Eye (tissue), 1 donor: ENCODE results near the gene VCX3B.
A peak's percentile ranks its signal among the peaks of the same experiment; 100 is the strongest.
"Not testable (repeated sequence)": the region's sequence is repeated elsewhere in the genome, so short reads cannot be mapped to it uniquely, and the experiment has no call there.

ENCODE experiments used
- DNase-seq: peaks from one replicate; pipeline ENCODE4 v3.0.0-alpha.2; 2015

Gene VCX3B

GRCh38 chrX:8464530-8464929 is at the start of gene VCX3B:
Gene VCX3B, plus strand, starts transcription at chrX:8464830. Its CDS starts 621 bp downstream, at chrX:8465451.
- DNase-seq = not testable (repeated sequence)

DNA sequence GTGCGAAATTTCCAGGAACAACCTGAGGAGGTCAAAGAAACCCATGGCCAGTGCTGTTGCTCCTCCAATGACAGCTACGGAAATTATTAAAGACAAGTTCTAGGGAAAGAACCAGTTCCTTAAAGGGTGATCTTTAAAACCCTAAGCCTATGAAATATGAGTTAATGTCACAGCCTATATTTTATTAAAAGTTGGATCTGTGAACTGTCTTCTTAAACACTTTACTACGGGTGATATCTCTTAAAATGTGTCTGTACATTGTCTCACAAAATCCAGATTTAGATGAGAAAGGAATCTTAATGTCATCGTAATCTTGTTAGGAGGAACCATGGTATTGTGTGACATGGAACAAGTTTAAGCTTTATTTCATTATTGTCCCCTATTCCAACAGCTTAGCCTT is 46.3 kb upstream of the VCX3B start:
- DNase-seq = no peak

GRCh38 chrX:8424912-8425311 is 39.7 kb upstream of the VCX3B start:
- no peak for DNase-seq

GRCh38 chrX:8429692-8430249 is 34.9 kb upstream of the VCX3B start:
- no peak for DNase-seq

- no peak for DNase-seq
Measured at GRCh38 chrX:8430444-8430843, 34.2 kb upstream of the VCX3B start.

- no peak for DNase-seq
Measured at GRCh38 chrX:8432396-8432795, 32.2 kb upstream of the VCX3B start.

DNA sequence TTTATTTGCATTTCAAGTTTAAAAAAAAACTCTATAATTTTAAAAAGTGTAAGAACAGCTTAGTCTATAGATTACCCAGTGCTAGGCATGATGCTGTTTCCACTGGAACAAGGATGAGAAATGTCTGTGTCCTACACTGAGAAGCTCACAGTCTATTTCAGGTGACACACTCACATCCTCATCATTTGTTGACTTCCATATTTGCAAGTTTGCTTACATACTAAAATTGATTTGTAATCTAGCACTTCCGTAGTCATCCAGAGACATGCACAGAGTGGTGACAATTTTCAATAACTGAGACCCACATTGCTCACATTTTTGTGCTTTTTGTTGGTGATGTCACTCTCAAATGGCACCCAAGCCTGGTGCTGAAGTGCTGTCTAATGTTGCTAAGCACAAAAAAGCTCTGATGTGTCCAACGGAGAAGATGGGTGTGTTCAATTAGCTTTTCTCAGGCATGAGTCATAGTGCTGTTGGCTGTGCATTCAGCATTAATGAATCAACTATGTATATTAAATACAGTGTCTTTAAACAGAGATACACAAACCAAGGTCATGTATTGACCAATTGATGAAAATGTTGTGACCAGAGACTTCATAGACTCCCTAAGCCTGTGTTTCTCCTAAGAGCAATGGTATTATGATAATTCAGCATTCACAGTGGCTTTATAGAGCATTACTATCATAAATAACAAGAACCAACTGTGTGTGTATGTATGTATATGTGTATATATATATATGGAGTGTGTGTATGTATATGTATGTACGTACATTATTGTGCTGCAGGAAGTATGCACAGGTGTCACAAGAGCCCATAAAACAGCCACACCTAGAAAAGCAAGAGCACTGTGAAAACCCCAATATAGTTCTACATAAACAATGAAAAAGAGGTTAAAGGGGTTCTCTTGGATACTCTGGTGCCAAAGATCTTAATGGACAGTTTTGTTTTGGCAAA is 31.2 kb upstream of the VCX3B start:
- DNase-seq = no peak

DNA sequence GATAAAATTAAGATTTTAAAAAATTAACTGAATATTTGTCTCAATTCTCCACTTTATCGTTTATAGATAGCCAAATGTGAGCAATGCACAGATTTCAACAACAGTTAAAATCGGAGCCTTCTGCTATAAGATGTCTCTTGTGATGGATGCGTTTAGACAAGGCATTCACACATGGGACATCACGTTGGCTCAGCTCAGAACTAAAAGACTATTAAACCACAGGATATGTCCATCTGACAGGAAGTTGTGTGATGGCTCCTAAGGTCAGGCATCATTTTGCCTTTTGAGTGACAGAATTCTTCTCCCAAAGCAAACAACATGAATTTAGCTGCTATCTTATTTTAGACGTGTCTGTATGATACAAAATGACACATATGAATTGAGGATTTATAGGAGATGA is 17.3 kb upstream of the VCX3B start:
- DNase-seq = peak; percentile 44

DNA sequence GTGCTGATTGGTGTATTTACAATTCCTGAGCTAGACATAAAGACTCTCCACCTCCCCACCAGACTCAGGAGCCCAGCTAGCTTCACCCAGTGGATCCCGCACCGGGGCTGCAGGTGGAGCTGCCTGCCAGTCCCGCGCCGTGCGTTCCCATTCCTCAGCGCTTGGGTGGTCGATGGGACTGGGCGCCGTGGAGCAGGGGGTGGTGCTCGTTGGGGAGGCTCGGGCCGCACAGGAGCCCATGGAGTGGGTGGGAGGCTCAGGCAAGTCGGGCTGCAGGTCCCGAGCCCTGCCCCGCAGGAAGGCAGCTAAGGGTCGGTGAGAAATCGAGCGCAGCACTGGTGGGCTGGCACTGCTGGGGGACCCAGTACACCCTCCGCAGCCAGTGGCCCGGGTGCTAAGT is 12.3 kb upstream of the VCX3B start:
- DNase-seq = not testable (repeated sequence)

DNA sequence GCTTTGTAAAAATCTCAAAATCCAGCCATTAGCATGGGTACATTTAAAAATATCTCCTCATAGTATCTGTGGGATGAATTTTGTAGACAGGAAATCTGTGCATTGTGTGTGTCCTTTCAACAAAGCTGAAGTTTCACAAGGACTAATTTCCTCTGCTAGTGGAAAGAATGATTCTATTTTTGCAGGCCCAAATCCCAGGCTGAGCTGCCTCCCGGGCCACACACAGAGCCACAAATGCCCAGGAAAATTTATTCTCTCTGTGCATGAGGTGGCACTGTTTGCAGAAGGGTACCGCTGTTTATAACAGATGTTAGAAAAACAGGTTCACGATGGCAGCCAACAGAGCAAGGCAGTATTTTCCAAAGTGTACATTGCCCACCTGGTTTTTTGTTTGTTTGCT is 11.0 kb upstream of the VCX3B start:
- DNase-seq = no peak

GRCh38 chrX:8455557-8455956 is 9.1 kb upstream of the VCX3B start:
- DNase-seq = no peak

DNA sequence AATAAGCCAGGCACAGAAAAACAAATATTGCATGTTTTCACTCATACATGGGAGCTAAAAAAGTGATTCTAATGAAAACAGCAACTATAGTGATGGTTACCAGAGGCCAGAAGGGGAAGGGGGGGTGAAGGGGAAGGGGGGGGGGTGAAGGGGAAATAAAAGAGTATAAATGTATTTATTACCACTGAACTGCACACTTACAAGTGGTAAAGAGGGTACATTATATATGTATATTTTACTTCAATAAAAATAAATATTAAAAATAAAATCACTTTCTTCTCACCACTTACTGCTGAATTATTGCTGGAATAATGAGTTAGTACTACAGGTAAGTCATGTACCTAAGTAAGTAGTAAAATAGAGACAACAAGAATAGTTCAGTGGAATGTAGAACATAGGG is 2.1 kb upstream of the VCX3B start:
- no peak for DNase-seq

DNA sequence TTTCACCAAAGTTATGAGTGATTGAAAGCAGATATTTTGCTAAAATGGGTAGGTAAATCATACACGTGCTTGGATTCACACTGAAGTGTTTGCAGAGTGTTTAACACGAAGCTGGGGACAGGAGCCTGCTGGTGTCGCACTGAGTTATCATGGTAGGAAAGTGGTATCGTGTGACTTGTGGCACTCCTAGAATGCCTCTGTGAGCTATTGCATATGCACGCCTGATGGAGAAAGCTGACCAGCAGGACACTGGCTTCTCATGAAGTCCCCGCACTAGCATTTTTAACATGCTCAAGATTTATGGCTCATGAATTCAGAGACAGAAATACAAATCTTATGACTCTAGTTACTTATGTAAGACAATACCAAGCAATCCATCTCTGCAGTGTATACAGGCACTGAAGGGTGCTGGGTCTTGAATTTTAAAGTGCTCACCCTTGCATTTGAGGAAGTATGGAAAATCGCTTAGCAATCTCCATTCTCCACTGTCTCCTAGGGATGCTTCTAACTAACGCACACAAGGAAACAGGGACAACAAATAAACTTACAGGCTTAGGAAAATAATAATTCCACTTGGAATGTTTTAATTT is 19.8 kb downstream of the VCX3B start:
- no peak for DNase-seq

GRCh38 chrX:8495036-8495435 is 30.4 kb downstream of the VCX3B start:
- DNase-seq = not testable (repeated sequence)

DNA sequence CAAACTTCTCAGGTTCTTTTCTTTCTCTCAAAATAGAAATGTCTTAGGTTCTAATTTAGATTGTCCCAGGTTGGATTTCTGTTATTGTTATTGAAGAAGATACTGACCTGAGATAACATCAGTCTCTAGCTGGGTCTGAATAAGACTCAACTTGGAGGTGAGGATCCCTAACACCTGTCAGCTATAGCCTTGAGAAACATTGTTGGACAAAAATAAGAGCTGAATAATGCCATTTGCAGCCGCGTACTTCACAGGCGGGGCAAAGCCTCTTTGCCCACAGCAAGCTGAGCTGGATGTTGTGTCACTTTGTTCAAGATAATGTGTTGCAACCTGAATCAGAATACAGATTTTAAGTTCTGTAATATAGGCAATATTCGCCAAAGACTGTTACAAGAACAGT is 35.6 kb downstream of the VCX3B start:
- no peak for DNase-seq

- not testable (repeated sequence) for DNase-seq
Measured at GRCh38 chrX:8502101-8502500, 37.5 kb downstream of the VCX3B start.

DNA sequence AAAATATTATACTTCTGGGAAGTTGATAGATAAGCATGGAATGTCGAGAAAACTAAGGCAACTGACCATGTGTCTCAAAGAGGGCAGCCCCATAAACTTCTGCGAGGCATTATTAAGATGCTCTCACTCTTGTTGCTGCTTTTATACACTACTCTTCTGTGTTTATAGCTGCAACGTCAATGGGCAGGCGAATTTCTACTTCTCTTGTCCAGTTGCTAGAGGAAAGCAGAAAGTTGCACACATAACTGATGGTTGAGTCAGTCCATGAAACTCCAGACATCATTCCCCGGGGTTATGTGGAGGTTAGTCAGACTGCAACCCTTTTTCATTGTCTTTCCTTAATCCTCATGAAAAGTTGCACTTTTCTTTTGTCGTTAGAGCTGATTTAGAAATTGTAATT is 39.8 kb downstream of the VCX3B start:
- DNase-seq = no peak
